Thyroid gland (tissue), 4 donors: ENCODE measurements around the gene TMC3. TPM values are rescaled to one million over a fixed set of nuclear protein-coding genes. Genes with fewer than 3 reads are reported as not detected.

Experiments
- DNase-seq, 2 donors: peaks; one replicate each; pipeline ENCODE4 v3.0.0-alpha.2; 2019
- H3K27ac ChIP-seq, 3 donors: fragments of 200-600 bp; sonication (generic); 1 replicate in 2 of 3; 2 replicates in 1 of 3; pipeline ENCODE4 v1.5.1; 2016 to 2019; ENCODE audit warnings: mild to moderate bottlenecking in 1 of 3, moderate library complexity in 1 of 3
- H3K27me3 ChIP-seq: fragments of 200-600 bp; sonication (generic); one replicate; pipeline ENCODE4 v1.5.1; 2019
- H3K36me3 ChIP-seq, 2 donors: fragments of 200-600 bp; sonication (generic); one replicate each; pipeline ENCODE4 v1.5.1; 2016 to 2019
- H3K4me1 ChIP-seq, 2 donors: fragments of 200-600 bp; sonication (generic); one replicate each; pipeline ENCODE4 v1.5.1; 2017 to 2019
- H3K4me3 ChIP-seq, 3 donors: fragments of 200-600 bp; sonication (generic); replicated peaks in 1 of 3; 1 replicate in 2 of 3; 2 replicates in 1 of 3; pipeline ENCODE4 v1.5.1; 2016; ENCODE audit warnings: mild to moderate bottlenecking in 1 of 3
- H3K9me3 ChIP-seq: fragments of 200-600 bp; sonication (generic); one replicate; pipeline ENCODE4 v1.5.1; 2017
- POLR2A ChIP-seq, 2 donors: fragments of 450-650 bp; IDR thresholded peaks; one replicate each; pipeline ENCODE4 v1.6.1; 2017; ENCODE audit warnings: antibody characterized with exemption in 2 of 2, mild to moderate bottlenecking in 2 of 2, moderate library complexity in 1 of 2
- WGBS, 2 donors: methylation state at CpG; one replicate each; pipeline ENCODE4 v1.1.5; 2017; 5-methylcytosine and 5-hydroxymethylcytosine counted together
- intact Hi-C: fragments of 100-400 bp; cut with DNase I; formaldehyde crosslinking; loops from one replicate; pipeline ENCODE4 v1.15.1; 2023
- total RNA-seq, 4 donors: library from RNA; depleted of rRNA; stranded (reverse); fragments of >200 nt; gene quantifications; one replicate each; pipeline ENCODE4 v1.2.3, GENCODE V29; 2016
- TF ChIP-seq, protein P1 (sequence below), 6 experiments: fragments of 200-600 bp in 3 of 6; fragments of 450-650 bp in 3 of 6; sonication (generic) in 3 of 6; IDR thresholded peaks; one replicate each; pipeline ENCODE4 v1.5.1; 2016 to 2019; ENCODE audit warnings: antibody characterized with exemption in 6 of 6, mild to moderate bottlenecking in 2 of 6, inconsistent platforms in 1 of 6, moderate library complexity in 1 of 6

TMC3 gene
- total RNA-seq, 4 donors from 2014 or later = 0.33 to 0.40 (median 0.34) TPM; not detected in 1

DNA sequence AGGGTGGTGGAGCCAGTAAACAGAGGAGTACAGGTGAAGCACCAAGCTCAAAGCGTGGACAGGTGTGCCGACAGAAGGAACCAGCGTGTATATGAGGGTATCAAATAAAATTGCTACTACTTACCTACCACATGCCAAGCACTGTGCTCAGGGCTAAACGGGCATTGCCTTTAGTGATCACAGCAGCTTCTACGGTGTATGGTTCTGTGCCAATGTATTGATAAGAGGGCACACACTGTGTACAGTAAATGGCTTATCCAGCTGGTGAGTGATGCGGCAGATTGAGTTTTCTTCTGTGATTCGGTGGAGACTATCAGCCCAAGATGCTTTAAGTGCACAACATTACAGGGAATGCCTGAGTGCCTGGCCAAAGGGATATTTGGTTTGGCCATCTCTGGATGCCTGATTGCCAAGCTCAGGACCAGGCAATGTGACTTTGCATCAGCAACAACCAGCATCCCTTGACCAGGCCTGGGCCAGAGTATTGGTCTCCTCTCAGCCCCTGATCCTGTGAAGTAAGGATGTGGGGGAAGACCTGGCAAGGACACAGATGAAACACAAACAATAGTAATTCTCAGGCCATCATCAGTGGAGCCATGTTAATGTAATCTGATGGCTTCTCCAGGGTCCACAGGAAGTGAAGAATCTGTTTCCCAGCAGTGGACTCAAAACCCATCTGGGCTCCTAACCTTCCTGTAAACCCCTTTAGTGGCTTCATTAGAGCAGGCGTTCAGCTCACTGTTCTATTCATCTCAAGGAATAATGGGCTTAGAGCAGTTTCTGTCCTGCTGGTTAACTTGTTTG, 64.2 kb downstream of the TMC3 start:
- intact Hi-C loops = no loop called here
- peaks cover 0 to 19% of the 10 kb centered on the region in 2 donors for H3K4me1 ChIP-seq

DNA sequence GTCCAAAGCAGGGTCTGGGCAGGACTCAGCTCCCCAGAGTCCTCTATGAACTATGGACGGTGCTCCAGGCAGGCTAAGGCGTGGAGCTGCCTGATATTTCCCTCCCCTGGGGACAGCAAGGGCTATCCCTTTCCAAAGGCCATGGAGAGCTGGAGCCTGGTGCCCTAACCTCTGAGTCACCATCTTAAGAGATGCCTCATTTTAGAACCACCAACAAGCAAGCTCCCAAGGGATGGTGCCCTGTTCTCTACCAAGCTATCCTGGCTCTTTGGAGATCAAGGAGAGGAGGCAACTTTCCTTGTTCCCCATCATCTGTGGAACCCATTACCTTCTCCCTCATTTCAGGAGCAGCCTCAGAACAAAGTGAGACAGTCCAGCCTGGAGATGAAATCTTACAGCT, 65.8 kb downstream of the TMC3 start:
- H3K4me1 ChIP-seq = peaks cover 0 to 31% of the 10 kb centered on the region in 2 donors
- no peak for TF ChIP-seq POLR2A (IDR thresholded peaks at IDR 0.05)
- TF ChIP-seq, protein P1, sequence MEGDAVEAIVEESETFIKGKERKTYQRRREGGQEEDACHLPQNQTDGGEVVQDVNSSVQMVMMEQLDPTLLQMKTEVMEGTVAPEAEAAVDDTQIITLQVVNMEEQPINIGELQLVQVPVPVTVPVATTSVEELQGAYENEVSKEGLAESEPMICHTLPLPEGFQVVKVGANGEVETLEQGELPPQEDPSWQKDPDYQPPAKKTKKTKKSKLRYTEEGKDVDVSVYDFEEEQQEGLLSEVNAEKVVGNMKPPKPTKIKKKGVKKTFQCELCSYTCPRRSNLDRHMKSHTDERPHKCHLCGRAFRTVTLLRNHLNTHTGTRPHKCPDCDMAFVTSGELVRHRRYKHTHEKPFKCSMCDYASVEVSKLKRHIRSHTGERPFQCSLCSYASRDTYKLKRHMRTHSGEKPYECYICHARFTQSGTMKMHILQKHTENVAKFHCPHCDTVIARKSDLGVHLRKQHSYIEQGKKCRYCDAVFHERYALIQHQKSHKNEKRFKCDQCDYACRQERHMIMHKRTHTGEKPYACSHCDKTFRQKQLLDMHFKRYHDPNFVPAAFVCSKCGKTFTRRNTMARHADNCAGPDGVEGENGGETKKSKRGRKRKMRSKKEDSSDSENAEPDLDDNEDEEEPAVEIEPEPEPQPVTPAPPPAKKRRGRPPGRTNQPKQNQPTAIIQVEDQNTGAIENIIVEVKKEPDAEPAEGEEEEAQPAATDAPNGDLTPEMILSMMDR (IDR thresholded peaks at IDR 0.05) = no peak
- intact Hi-C loops = no loop called here

More for the DNA sequence above, 64.2 kb downstream of the TMC3 start:
- 91 to 93% methylated on average over 8 of the region's 8 CpGs for WGBS, 2 donors
- H3K9me3 ChIP-seq = no peaks in the 10 kb centered on the region
- H3K27me3 ChIP-seq = no peaks in the 10 kb centered on the region
- H3K36me3 ChIP-seq = peaks cover 3 to 9% of the 10 kb centered on the region in 2 donors
- H3K4me3 ChIP-seq = no peak overlapping the region
- no peak overlapping the region for H3K27ac ChIP-seq
- TF ChIP-seq POLR2A (IDR thresholded peaks at IDR 0.05) = no peak
- TF ChIP-seq, protein P1 (IDR thresholded peaks at IDR 0.05) = no peak
- DNase-seq = no peak

DNA sequence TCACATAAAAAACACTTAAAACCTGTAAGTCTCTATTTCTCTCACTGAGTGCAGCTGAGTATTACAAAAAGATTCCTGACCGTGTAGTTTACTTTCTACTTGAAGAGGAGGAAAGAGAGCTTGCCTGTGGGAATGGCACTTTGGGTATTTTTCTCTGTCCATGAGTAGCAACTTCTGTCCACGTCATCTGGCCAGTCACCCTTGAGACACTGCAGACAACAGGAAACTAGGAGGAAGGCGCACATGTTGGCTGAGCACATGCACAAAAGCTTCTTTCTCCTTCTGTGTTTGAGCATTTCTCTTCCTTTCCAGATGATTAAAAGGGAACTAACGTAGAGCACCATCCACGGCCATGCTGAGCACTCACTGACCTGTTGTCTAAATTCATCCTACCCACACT, 69.8 kb downstream of the TMC3 start:
- TF ChIP-seq POLR2A (IDR thresholded peaks at IDR 0.05) = no peak
- TF ChIP-seq, protein P1 (IDR thresholded peaks at IDR 0.05) = no peak
- 48 to 51% methylated on average over 5 of the region's 5 CpGs for WGBS, 2 donors
- peak; percentile 48 to 54 for DNase-seq
- Histone ChIP-seq H3K27ac (peak overlapping the region in 2 of 3 donors; percentile 17 to 60), H3K36me3 (peaks cover 3 to 4% of the 10 kb centered on the region in 2 donors), H3K9me3 (no peaks in the 10 kb centered on the region), H3K4me1 (peaks cover 0 to 28% of the 10 kb centered on the region in 2 donors), H3K27me3 (no peaks in the 10 kb centered on the region), H3K4me3 (no peak overlapping the region)
- intact Hi-C loops = no loop called here

More for the DNA sequence above, 65.8 kb downstream of the TMC3 start:
- H3K9me3 ChIP-seq = no peaks in the 10 kb centered on the region
- no peak for DNase-seq
- no peaks in the 10 kb centered on the region for H3K27me3 ChIP-seq
- H3K27ac ChIP-seq = no peak overlapping the region
- peaks cover 3 to 9% of the 10 kb centered on the region in 2 donors for H3K36me3 ChIP-seq
- WGBS, 2 donors = 77 to 81% methylated on average over 2 of the region's 2 CpGs
- H3K4me3 ChIP-seq = no peak overlapping the region

DNA sequence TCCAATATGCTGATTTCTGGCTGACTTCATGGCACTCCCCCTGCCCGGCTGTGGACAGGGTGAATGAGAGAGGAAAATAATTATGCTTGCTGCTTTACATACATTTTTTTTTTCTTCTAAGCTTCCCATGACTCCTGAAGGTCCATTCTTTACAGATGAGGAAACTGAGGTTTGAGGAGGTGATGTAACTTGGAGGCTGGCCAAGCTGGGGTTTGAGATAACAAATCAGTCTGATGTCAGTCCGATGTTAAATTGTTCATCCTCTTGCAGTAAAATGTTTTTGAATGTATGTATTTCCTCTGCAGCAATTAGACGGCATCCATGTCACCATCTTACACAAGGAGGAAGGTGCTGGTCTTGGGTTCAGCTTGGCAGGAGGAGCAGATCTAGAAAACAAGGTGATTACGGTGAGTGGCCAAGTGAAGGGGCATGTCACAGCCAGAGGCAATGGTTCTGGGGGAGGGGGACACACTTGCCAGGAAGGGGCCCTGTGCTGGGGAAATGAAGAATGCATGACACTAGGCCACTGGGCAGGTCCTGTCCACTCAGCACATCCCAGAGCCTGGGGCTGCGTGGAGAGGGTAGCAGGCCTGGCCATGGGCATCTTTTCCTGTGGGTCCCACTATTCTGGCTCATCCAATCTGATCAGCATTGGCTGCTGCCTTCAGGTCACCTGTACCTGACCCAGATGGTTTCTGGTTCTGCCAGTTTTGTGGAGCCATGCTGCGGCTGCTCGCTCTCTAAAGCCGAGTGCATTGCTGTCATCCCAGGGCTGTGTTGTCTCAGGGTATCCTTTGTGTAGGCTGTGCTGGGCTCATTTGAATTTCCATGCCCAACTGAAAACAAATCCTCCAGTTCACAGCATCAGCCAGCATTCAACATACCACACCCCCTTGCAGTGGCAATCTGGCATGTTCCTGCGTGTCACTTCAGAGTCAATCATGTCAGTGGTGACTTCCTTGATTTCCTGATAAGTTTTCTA, 70.5 kb downstream of the TMC3 start:
- H3K27me3 ChIP-seq = no peaks in the 10 kb centered on the region
- H3K4me1 ChIP-seq = peaks cover 0 to 33% of the 10 kb centered on the region in 2 donors
- DNase-seq = no peak
- WGBS, 2 donors = 74 to 76% methylated on average over 9 of the region's 9 CpGs
- intact Hi-C loops = no loop called here
- H3K4me3 ChIP-seq = no peak overlapping the region
- peak overlapping the region in 2 of 3 donors; percentile 17 to 60 for H3K27ac ChIP-seq
- no peak for TF ChIP-seq POLR2A (IDR thresholded peaks at IDR 0.05)
- TF ChIP-seq, protein P1 (IDR thresholded peaks at IDR 0.05) = no peak
- H3K36me3 ChIP-seq = peaks cover 3 to 4% of the 10 kb centered on the region in 2 donors
- H3K9me3 ChIP-seq = no peaks in the 10 kb centered on the region
